K562 (cell line): ENCODE measurements around the gene POLN. TPM values are rescaled to one million over a fixed set of nuclear protein-coding genes. Genes with fewer than 3 reads are reported as not detected.

Experiments used
- ATAC-seq: fragments of 200-7000 bp; cut with Tn5 transposase; 3 replicates; pipeline ENCODE4 v1.9.1; 2020; ENCODE audit warnings: moderate library complexity
- BruUV-seq: library from RNA; stranded (reverse); fragments of 400-500 nt; replicated peaks from 2 replicates; lab custom pipeline; 2021; lab: Mats Ljungman, UMichigan
- CTCF ChIA-PET: fragments of 300-600 bp; formaldehyde crosslinking; extraction: SDS; loops from one replicate; lab custom pipeline; 2021; ENCODE audit warnings: low intra/inter-chr PET ratio; lab: Yijun Ruan, JAX
- POLR2A ChIA-PET: fragments of 300-600, 350-650 bp; sonication (Branson Sonifier 250); formaldehyde crosslinking; extraction: SDS; loops from one replicate; lab custom pipeline; 2021; ENCODE audit warnings: antibody characterized with exemption, inconsistent platforms; lab: Yijun Ruan, JAX
- DNase-seq, 4 experiments: peaks; one replicate each; pipeline versions ENCODE4 v3.0.0 to v3.0.0-alpha.2; 2011 to 2018; ENCODE audit warnings: low spot score in 3 of 4, mixed read lengths in 3 of 4; ENCODE audit errors: extremely low read depth in 1 of 4
- FAIRE-seq: peaks from 2 replicates; lab custom pipeline; 2011; peaks lifted over from hg19 to GRCh38; lab: Jason Lieb, UNC
- H2AFZ ChIP-seq: 2 replicates; pipeline ENCODE4 v1.6.0; 2011; ENCODE audit warnings: low read depth, low read length, control low read depth, inconsistent platforms
- H3K27ac ChIP-seq: fragments of 200-600 bp; 3 replicates; pipeline ENCODE4 v1.8.0; 2011; ENCODE audit warnings: low read depth, mild to moderate bottlenecking, control low read depth, inconsistent platforms, low read length, moderate library complexity, mixed read lengths; ENCODE audit errors: extremely low read depth
- H3K27me3 ChIP-seq, 2 experiments: fragments of 300-600 bp in 1 of 2; 2 replicates in 1 of 2; 3 replicates in 1 of 2; pipeline versions ENCODE4 v1.6.0 to v1.8.0; 2011; ENCODE audit warnings: inconsistent platforms in 2 of 2, low read length in 2 of 2, mild to moderate bottlenecking in 1 of 2, mixed read lengths in 1 of 2, moderate library complexity in 1 of 2; ENCODE audit not compliant: control insufficient read depth in 2 of 2, insufficient read depth in 2 of 2
- H3K36me3 ChIP-seq: fragments of 300-600 bp; 3 replicates; pipeline ENCODE4 v1.8.0; 2011; ENCODE audit warnings: mild to moderate bottlenecking, low read length, inconsistent platforms; ENCODE audit not compliant: control insufficient read depth, insufficient read depth
- H3K4me1 ChIP-seq, 2 experiments: fragments of 200-600 bp in 1 of 2; replicated peaks in 1 of 2; 2 replicates in 1 of 2; 3 replicates in 1 of 2; pipeline versions ENCODE4 v1.5.1 to v1.8.0; 2011; ENCODE audit warnings: inconsistent platforms in 2 of 2, low read length in 2 of 2, mild to moderate bottlenecking in 1 of 2, mixed read lengths in 1 of 2, moderate library complexity in 1 of 2; ENCODE audit not compliant: control insufficient read depth in 2 of 2, insufficient read depth in 2 of 2
- H3K4me2 ChIP-seq: 2 replicates; pipeline ENCODE4 v1.6.1; 2011; ENCODE audit warnings: low read length, control low read depth, inconsistent platforms, mixed read lengths; ENCODE audit not compliant: insufficient read depth
- H3K4me3 ChIP-seq: fragments of 200-600 bp; sonication (generic), shearing (Covaris generic); 2 replicates; pipeline ENCODE4 v1.5.1; 2016; ENCODE audit warnings: control low read depth, inconsistent platforms
- H3K79me2 ChIP-seq: fragments of 200-600 bp; 3 replicates; pipeline ENCODE4 v1.8.0; 2011; ENCODE audit warnings: low read length, inconsistent platforms; ENCODE audit not compliant: control insufficient read depth, insufficient read depth
- H3K9ac ChIP-seq, 2 experiments: 2 replicates each; pipeline versions ENCODE4 v1.6.0 to v1.6.1; 2011; ENCODE audit warnings: low read depth in 2 of 2, low read length in 2 of 2, control low read depth in 1 of 2, inconsistent platforms in 1 of 2, mild to moderate bottlenecking in 1 of 2, mixed read lengths in 1 of 2; ENCODE audit not compliant: insufficient read depth in 1 of 2
- H3K9me1 ChIP-seq: one replicate; pipeline ENCODE4 v1.6.0; 2011; ENCODE audit warnings: inconsistent platforms, mild to moderate bottlenecking, low read length, moderate library complexity; ENCODE audit not compliant: control insufficient read depth, insufficient read depth
- H3K9me3 ChIP-seq: replicated peaks from 2 replicates; pipeline ENCODE4 v1.5.1; 2011; ENCODE audit warnings: low read depth, low read length, inconsistent platforms; ENCODE audit not compliant: control insufficient read depth, insufficient read depth
- H4K20me1 ChIP-seq: replicated peaks from 2 replicates; pipeline ENCODE4 v1.6.1; 2011; ENCODE audit warnings: low read length, inconsistent platforms, mixed read lengths; ENCODE audit not compliant: control insufficient read depth, insufficient read depth
- EGR1 ChIP-seq: fragments of 450-650 bp; conservative IDR thresholded peaks from 2 replicates; pipeline ENCODE4 v1.6.1; 2017; ENCODE audit warnings: mild to moderate bottlenecking
- HOXB6 ChIP-seq: fragments of 250-450 bp; sonication (Bioruptor Pico); IDR thresholded peaks from 2 replicates; pipeline ENCODE4 v1.5.1; 2022; ENCODE audit warnings: mild to moderate bottlenecking, borderline replicate concordance
- PPARD ChIP-seq: fragments of 250-450 bp; sonication (Bioruptor Pico); IDR thresholded peaks from 2 replicates; pipeline ENCODE4 v1.8.0; 2022; ENCODE audit warnings: inconsistent platforms, mild to moderate bottlenecking, moderate library complexity
- ZNF695 ChIP-seq: fragments of 450-650 bp; formaldehyde crosslinking; IDR thresholded peaks from 2 replicates; pipeline ENCODE4 v1.4.0; 2020; ENCODE audit warnings: mild to moderate bottlenecking, moderate library complexity
- WGBS: fragments of 100-300 bp; shearing (Covaris generic); methylation state at CpG from one replicate; pipeline ENCODE4 v1.1.6; 2016; ENCODE audit warnings: low coverage, mixed read lengths; ENCODE audit not compliant: insufficient coverage; ENCODE audit errors: missing lambda C conversion rate; 5-methylcytosine and 5-hydroxymethylcytosine counted together
- in situ Hi-C: fragments of 300-500 bp; cut with MboI; formaldehyde crosslinking; loops from 4 replicates; pipeline ENCODE4 v1.15.0; 2018; ENCODE audit warnings: inconsistent platforms, mixed read lengths
- intact Hi-C: fragments of 100-400 bp; cut with micrococcal nuclease; formaldehyde crosslinking; loops from 2 replicates; pipeline ENCODE4 v1.14.2; 2022
- polyA plus RNA-seq, 8 experiments: library from polyadenylated mRNA; depleted of rRNA in 4 of 8; stranded (reverse) in 5 of 8; unstranded in 3 of 8; fragments of >200 nt; fragmentation: Nextera tagmentation in 2 of 8; fragmentation: Illumina TruSeq in 1 of 8; extraction: Ambion mirVana in 2 of 8; extraction: Trizol in 1 of 8; gene quantifications; 2 replicates each; pipeline versions ENCODE4 v1.2.1 to v1.2.3, GENCODE V29; 2011 to 2014; ENCODE audit warnings: inconsistent platforms in 1 of 8, missing spikeins in 1 of 8
- total RNA-seq, 7 experiments: library from RNA; depleted of rRNA in 6 of 7; stranded (reverse); fragments of >200 nt in 6 of 7; fragmentation: Illumina TruSeq in 2 of 7; extraction: Trizol in 2 of 7; gene quantifications; 2 replicates each; pipeline versions ENCODE4 v1.2.1 to v1.2.3, GENCODE V29; 2011 to 2021; ENCODE audit warnings: low replicate concordance in 1 of 7
- TF ChIP-seq, protein P1 (sequence below): sonication (generic); formaldehyde crosslinking; IDR thresholded peaks from 2 replicates; pipeline ENCODE4 v1.9.0; 2022; ENCODE audit warnings: mild to moderate bottlenecking, missing genetic modification reagents

The POLN gene
- total and polyA plus RNA-seq, 9 of the 15 experiments (the other 6 are each of a cell fraction or from before 2014, with no cell fraction given) = 0.08 to 0.91 (median 0.32) TPM

- peaks cover 11 to 83% of the 10 kb centered on the region in 2 experiments for H3K4me1 ChIP-seq
- no peaks in the 10 kb centered on the region for H3K27me3 ChIP-seq
- no peaks in the 10 kb centered on the region for H3K9me1 ChIP-seq
- intact Hi-C loops (no loop called here), in situ Hi-C loops (no loop called here)
- ChIA-PET CTCF (no interaction called here), POLR2A (interaction anchor here (0.6 to 1.0 kb wide), 2 partner anchors 10 to 279 kb away, joined by 3 to 4 read pairs; partner anchors contain the start of gene MXD4)
- no peaks in the 10 kb centered on the region for H3K9me3 ChIP-seq
- TF ChIP-seq ZNF695 = no peak
- TF ChIP-seq, protein P1, sequence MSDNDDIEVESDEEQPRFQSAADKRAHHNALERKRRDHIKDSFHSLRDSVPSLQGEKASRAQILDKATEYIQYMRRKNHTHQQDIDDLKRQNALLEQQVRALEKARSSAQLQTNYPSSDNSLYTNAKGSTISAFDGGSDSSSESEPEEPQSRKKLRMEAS (CRISPR knock-in tag) = peak; percentile 39; the same call in 1 of the 2 replicates
- TF ChIP-seq PPARD (CRISPR knock-in tag) = no peak
- TF ChIP-seq EGR1 = peak; percentile 18; the same call in 1 of the 2 replicates
- no peak for TF ChIP-seq HOXB6 (CRISPR knock-in tag)
- no TSS peak for BruUV-seq
- no peak overlapping the region for H2AFZ ChIP-seq
- peaks cover 12% of the 10 kb centered on the region; the same call in 1 of the 3 replicates for H3K36me3 ChIP-seq
- FAIRE-seq (no peak), DNase-seq (no peak), ATAC-seq (no peak)
- H3K4me3 ChIP-seq = no peak overlapping the region
- H3K4me2 ChIP-seq = no peak overlapping the region
- no peak overlapping the region; the same call in 2 of the 3 replicates for H3K27ac ChIP-seq
- H3K79me2 ChIP-seq = no peaks in the 10 kb centered on the region
- H4K20me1 ChIP-seq = no peaks in the 10 kb centered on the region
- peak overlapping the region in 1 of 2 experiments; percentile 50; a peak in 2 of 4 replicates for H3K9ac ChIP-seq
- WGBS = 83% methylated on average over 19 of the region's 25 CpGs
Measured at GRCh38 chr4:2272026-2272827, 30.3 kb upstream of the POLN start.
